HG02981 (cell line): Measurements from ENCODE around the gene RGS14.
A peak's percentile ranks its signal among the peaks of the same experiment; 100 is the strongest.
"Not testable (repeated sequence)": the region's sequence is repeated elsewhere in the genome, so short reads cannot be mapped to it uniquely, and the experiment has no call there.

Experiments used
- ATAC-seq: cut with Tn5 transposase; IDR thresholded peaks from one replicate; pipeline ENCODE4 v1.9.1; 2021; ENCODE audit warnings: mild to moderate bottlenecking, moderate library complexity; ENCODE audit not compliant: unreplicated experiment

Gene RGS14

DNA sequence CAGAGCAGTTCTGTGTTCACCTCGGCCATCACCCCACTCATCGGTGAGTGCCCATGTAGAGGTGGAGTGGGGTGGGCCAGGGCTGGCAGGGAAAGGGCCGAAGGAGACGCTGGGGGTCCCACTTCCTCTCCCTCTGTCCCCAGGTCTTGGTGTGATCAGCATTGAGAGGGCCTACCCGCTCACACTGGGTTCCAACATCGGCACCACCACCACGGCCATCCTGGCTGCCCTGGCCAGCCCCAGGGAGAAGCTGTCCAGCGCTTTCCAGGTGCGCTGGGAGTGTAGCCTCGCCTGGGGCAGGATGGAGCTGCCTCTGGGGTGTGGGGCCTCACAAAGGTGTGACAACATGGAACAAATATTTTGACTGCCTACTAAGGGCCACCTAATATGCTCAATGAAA is 39.1 kb downstream of the RGS14 start:
- ATAC-seq: no peak

DNA sequence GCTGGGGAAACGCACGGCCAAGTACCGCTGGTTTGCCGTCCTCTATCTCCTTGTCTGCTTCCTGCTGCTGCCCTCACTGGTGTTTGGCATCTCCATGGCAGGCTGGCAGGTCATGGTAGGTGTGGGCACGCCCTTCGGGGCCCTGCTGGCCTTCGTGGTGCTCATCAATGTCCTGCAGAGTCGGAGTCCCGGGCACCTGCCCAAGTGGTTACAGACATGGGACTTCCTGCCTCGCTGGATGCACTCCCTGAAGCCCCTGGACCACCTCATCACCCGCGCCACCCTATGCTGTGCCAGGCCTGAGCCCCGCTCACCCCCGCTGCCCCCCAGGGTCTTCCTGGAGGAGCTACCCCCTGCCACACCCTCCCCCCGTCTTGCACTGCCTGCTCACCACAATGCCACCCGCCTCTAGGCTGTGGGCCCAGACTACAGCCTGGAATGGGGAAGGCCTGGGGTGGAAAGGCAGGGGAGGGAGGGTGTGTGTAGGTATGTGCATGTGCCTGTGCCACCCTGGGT is 40.2 kb downstream of the RGS14 start:
- no peak for ATAC-seq

DNA sequence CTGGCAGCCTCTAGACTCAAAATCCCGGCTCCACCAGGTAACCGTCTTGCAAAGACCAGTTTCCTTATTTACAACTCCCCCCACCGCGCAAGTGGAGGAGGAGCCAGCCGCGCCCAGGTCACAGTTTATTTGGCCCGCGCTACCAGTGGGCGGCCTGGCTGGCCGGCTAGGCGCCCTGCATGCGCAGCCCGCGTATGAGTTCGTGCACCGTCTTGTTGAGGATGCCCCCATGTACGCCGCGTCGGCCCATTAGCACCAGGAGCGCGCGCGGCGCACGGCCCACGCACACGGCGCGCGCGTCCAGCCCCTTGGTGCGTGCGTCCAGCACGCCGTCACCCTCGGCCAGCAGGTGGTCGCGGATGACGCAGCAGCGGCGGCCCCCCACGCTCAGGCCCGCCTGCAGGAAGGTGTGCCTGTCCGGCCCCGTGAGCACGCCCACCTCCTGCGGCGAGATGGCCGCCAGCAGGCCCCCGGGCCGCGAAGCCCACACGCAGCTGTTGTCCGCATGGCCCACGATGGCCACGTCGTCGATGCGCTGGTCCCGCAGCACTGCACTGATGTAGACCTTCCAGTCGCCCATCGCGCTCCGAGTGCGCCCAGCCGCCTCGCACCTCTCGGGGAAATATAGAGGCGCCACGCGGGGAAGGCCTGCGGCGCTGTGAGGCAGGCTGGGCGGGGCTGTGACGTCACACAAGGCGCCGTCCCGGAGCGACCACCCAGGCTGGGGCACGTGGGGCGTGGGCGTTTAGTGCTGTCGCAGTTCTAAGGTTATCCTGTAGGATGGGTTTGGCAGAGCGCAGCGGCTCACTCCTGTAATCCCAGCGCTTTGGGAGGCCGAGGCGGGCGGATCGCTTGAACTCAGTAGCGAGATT is 42.5 kb downstream of the RGS14 start, which contains the start of gene PFN3:
PFN3 (minus strand) TSS at position 665 of the 872 bp plus-strand sequence; CDS start at position 580, 85 bp downstream.
- ATAC-seq: no peak

DNA sequence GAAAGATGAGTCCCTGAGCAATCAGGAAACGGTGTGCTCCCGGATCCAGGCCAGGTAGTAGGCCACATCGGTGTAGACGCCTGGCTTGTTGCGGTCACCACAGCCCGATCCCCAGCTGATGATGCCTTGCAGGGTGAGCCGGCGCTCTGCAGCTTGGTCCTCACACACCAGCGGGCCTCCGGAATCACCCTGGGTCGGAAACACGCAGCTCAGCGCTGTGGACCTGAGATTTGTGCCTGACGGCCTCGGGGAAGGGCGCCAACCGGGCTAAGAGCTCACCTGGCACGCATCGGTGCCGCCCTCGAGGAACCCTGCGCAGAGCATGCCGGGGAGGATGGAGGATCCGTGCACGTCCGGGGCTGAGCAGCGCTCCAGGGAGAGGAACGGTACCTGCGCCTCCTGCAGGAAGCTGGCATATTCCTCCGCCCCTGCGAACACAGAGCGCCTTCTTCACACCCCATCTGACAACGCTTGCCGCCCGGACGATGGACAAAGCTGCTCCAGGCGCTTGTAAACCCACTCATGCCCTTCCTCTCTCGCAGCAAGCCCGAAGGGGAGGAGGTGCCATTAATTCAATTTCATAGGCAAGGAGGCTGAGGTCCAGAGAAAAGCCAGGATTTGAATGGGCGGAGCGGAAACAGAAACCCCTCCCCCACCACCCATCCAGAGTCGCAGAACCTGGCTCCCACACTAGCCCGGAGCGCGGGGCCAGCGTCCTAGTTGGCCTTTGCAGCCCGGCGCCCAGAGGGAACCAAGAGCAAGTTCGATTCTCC is 44.7 kb downstream of the RGS14 start:
- no peak for ATAC-seq

DNA sequence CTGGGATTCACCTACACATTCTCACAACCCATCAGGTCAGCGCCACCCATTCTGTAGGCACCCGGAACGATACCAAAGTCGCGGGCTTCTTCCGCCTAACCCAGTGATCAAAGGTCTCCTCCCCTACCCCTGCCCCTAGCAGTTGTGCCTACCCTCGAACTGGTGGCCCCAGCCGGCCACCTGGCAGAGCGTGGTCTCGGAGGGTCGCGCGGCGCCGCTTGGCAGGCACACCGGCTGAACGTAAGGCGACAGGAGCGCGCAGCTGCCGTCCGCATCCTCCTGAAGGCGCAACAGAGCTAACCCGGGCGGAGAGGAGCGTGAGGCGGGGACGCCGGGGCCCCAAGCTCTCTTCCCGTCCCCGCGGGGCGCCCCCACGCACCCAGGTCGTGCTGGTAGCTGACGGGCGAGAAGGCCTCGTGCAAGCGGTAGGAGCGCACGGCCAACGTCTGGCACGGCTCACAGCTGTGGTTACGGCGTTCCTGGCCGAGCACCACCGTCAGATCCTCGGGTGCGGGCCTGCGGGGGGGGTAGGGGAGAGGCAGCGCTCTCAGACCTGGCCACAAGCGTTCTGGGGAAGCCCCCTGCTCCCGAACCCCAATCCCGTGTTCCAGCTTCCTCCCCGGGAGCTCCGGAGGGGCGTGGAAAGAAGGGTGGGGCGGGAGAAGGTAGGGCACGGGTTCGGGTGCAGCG is 45.5 kb downstream of the RGS14 start:
- ATAC-seq: peak; percentile 15

DNA sequence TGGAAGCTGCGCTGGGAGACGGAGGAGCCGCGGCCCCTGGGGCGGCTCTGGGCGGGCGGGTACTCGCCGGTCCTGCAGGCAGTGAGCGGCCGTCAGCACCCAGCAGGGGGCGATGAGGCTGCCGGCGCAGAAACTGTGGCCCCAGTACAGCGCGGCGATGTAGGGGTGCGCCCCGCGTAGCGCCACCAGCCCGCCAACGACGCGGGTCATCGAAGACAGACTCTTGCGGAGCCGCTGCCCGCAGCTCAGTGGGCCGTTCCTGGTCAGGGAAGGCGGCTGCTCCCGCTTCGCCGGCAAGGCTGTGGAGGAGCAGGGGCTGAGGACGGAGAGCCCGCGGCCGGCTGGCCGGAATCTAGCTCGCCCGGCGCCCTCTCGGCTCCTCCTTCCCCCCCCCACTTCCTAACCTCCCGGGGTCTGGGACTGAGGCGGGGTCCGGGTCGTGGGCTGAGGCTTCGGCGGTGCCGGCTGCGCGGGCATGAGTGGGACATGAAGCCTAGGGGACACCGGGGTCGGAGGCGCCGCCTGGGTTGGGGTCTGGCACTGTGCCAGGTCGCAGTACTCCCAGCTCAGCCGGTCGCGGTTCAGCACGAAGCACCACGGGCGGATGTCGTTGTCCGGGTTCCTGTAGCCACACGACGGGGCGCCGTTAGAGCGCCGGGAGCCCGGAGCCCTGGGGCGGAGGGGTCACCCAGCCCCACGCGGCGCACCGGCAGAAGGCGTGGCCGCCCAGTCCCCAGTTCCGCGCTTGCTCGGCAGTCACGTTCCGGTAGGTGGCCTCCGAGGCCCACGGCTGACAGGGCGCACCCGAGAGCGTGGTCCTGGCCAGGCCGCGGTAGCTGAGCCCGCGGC is 46.3 kb downstream of the RGS14 start:
- ATAC-seq: peak; percentile 71

DNA sequence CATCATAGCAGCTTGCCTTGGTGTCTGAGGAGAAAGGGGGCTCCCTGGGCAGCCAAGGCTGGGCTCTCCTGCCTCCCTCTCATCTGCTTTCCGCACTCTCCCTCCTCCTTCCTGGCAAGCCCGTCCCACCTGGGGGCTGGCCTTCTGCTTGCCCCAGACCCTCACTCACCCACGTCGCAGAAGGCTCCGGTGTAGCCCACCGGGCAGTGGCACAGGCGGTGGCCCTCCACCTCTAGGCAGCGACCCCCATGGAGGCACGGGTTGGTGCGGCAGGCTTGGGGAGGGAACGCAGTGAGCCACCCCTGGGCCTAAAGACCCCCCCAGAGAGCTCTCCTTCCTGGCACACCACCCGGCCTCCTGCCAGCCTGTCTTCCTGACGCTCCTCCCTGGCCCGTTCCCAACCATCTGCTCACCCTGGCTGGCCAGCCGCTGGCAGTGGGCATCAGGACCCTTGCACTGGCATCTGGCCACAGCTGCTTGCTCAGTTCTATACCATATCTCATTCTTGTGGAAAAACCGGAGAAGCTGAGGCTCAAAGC is 47.0 kb downstream of the RGS14 start:
- ATAC-seq: no peak

DNA sequence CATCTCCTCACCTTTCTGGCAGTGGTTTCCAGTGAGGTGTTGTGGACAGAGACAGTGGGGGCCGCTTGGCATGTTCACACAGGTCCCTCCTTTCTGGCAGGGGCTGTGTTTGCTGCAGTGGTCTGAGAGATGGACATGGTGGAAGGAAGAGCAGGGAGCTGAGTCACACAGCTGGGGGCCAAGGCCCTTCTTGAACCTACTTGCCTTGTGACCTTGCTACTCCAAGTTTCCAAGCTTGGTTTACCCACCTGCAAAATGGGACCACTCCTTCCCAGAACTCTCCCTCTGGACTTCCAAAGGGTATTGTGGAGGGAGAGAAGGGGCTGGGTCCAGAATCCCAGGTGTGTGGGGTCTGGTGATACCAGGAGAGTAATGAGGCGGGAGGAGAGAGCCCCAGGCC is 47.6 kb downstream of the RGS14 start:
- no peak for ATAC-seq

DNA sequence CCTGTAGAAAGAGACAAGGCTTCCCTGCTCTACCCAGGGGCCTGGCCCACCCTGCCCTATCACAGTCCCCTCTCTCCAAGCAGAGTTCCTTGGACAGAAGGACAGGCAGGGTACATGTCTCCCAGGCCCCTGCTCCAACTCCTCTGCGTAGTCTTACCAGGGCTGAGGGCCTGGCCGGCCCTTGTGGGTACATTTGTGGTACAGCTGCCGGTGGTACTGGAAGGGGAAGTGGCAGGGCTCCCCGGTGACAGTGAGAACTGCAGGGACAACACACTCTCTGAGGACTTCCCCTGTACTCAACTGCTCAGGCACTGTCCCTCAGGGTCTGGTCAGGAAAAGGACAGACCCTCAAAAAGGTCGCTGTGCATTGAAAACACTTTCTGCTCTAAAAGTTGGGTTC is 48.1 kb downstream of the RGS14 start:
- no peak for ATAC-seq

DNA sequence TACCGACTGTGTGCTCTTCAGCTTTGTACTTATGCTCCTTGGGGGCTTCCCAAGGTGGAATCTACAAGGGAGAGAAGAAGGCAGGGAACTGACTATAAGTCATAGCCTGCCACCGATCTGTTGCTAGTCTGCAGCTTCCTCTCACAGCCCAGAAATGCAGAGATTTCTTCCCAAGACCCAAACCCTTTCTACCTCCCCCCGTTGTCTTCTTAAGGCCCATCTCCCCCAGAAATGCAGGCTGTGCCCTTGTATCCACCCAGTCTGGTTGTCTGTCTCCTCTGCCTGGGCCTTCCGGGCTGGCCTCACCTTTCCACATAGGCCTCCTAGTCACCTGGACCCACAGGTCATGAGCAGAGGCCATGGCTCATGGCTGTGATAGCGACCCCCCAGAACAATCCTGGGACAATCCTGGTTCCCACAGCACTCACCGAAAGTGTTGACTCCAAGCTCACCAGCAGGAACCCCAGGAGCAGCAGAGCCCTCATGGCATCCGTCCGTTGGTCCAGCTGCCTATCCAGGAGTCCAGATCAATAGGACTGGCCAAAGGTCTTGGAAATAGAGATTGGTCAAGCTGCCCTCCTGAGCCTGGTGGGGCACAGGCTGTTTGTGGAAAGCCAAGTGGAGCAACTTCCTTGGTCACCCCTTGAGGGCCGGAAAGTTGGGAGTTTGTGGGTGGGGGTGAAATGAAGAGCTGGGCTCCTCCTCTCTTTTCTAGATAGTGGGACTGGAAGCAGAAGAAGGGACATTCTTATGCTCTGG is 51.5 kb downstream of the RGS14 start, which contains the start of gene F12:
F12 (minus strand) TSS at position 522 of the 759 bp plus-strand sequence; CDS start at position 485, 37 bp downstream.
- no peak for ATAC-seq

DNA sequence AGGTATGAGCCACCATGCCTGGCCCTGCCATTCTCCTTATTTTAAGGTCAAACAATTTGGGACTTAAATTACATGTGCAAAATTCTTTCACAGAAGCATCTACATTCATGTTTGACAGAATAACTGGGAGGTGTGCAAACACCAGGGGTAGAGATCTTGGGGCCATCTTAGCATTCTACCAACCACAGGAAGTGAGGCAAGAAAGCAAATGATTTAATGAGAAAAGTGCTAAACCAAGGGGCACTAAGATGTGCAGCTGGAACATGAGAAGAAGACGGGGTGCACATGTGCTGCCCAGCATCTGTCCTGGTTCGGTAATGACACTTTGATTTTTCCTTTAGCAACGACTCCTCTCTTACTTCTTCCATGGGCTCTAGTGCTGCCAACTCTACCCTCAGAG is 52.9 kb downstream of the RGS14 start:
- no peak for ATAC-seq

DNA sequence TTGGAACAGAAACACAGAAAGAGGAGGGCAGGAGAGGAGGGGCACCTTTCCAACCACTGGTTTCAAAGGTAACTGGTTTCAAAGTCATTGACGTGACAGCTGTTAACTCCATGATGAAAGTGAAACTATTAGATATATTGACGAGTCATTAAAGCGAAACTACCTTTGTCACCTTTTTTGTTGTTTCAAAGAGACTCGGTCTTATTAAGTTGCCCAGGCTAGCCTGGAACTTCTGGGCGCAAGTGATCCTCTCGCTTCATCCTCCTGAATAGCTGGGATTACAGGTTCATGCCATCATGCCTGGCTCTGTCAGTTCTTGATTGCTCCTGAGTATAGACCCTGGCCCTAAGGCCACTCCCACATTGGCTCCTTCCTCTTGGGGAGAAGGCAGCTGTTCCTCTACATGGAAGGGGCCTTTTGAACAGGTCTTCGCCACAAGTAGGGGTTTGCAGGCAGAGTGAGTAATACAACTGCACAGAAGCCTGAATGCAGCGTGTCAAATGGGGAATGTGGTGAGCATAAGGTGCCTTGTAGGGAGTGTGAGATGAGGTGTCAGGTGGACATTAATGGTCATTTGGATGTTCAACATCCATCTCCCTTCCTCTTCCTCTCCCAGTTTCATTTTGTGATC is 55.0 kb downstream of the RGS14 start:
- ATAC-seq: no peak

DNA sequence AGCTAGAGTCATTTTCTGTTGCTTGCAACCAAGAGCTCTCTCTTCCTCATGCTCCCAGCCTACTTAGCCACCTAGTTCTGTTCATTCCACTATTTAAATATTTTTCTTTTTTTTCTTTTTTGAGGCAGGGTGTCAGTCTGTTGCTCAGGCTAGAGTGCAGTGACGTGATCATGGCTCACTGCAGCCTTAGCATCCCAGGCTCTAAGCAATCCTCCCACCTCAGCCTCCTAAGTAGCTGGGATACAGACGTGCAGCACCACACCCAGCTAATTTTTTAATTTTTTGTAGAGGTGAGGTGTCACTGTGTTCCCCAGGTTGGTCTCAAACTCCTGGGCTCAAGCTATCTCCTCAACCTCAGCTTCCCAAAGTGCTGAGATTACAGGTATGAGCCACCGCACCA is 56.8 kb downstream of the RGS14 start:
- no peak for ATAC-seq

DNA sequence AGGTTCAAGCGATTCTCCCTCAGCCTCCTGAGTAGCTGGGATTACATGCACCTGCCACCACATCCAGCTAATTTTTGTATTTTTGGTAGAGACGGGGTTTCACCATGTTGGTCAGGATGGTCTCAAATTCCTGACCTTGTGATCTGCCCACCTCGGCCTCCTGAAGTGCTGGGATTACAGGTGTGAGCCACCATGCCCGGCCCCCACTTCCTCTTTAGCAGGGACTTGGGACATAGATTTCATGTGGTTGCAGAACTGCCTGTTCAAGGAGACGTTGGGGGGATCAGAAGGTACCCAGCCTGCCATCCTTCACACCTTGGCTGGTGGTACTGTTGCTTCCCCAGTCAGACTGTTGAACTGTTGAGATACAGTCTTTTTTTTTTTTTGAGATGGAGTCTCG is 59.4 kb downstream of the RGS14 start:
- ATAC-seq: not testable (repeated sequence)

DNA sequence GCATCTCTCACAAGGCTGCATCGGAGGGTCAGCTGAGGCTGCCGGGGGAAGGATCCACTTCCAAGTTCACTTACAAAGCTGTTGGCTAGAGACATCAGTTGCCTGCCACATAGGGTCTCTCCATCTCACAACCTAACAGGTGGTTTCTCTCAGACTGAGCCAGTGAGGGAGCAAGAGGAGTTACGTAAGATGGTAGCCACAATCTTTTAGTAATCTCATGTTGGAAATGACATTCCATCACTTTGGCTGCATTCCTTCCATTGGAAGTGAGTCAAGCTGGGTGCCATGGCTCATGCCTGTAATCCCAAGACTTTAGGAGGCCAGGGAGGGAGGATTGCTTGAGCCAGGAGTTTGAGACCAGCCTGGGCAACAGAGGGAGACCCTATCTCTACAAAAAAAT is 61.3 kb downstream of the RGS14 start:
- ATAC-seq: no peak

DNA sequence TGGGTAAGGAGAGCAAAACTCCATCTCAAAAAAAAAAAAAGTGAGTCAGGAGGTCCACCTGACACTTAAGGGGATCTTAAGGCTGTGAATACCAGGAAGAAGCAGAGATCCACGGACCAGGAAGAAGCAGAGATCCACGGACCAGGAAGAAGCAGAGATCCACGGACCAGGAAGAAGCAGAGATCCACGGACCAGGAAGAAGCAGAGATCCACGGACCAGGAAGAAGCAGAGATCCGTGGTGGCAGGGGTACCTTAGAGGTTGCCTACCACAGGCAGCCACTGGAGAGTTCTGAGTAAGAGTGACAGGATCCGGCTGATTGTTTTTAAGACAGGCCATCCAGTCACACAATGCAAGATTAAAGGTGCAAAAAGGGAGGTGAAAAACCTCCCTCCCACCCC is 62.7 kb downstream of the RGS14 start:
- not testable (repeated sequence) for ATAC-seq

DNA sequence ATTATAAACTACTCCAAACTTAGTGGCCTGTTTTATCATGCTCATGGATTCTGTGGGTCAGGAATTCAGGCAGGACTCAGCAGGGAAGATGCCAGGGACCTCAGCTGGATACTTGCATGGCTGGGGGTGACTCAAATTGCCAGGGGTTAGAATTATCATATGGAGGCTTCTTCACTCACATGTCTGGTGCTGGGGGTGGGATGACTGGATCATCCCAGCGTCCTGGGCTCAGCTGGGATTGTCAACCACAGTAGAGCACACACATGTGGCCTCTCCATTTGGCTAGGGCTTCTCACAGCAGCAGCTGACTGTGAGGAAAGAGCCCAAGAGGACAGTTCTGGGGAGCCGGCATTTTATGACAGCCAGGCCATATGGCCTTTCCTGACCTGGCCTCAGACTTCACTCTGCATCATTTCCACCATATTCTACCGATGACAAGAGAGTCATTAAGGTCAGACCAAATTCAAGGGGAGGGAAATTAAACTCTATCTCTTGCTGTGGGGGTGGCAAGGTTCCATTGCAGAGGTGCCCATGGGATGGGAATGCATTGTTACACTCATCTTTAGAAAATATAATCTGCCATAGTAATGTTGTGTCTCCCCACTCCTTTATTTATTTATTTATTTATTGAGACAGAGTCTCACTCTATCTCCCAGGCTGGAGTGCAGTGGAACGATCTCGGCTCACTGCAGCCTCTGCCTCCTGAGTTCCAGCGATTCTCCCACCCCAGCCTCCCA is 63.5 kb downstream of the RGS14 start:
- ATAC-seq: no peak
